Immature natural killer cell (primary cell): ENCODE results near the gene FBXW7. TPM values are rescaled to one million over a fixed set of nuclear protein-coding genes. Genes with fewer than 3 reads are reported as not detected.

Source experiments
- DNase-seq, 3 donors: peaks; one replicate each; pipeline ENCODE4 v3.0.0; 2022; ENCODE audit warnings: mixed read lengths in 1 of 3
- H3K27ac Mint-ChIP-seq, 6 donors: one replicate each; pipeline ENCODE4 v1.8.0; 2020; ENCODE audit warnings: mixed read lengths in 6 of 6, mild to moderate bottlenecking in 5 of 6, inconsistent platforms in 4 of 6, moderate library complexity in 3 of 6
- H3K27me3 Mint-ChIP-seq, 3 donors: one replicate each; pipeline ENCODE4 v1.8.0; 2020 to 2021; ENCODE audit warnings: low read depth in 3 of 3, mild to moderate bottlenecking in 3 of 3, mixed read lengths in 3 of 3, moderate library complexity in 3 of 3, inconsistent platforms in 1 of 3
- H3K36me3 Mint-ChIP-seq, 3 donors: one replicate each; pipeline ENCODE4 v1.8.0; 2020; ENCODE audit warnings: mixed read lengths in 3 of 3, inconsistent platforms in 2 of 3, mild to moderate bottlenecking in 2 of 3
- H3K4me1 Mint-ChIP-seq, 2 donors: one replicate each; pipeline ENCODE4 v1.8.0; 2020; ENCODE audit warnings: inconsistent platforms in 2 of 2, mild to moderate bottlenecking in 2 of 2, mixed read lengths in 2 of 2, moderate library complexity in 1 of 2
- H3K4me3 Mint-ChIP-seq, 5 donors: one replicate each; pipeline ENCODE4 v1.8.0; 2020; ENCODE audit warnings: mild to moderate bottlenecking in 5 of 5, mixed read lengths in 5 of 5, inconsistent platforms in 3 of 5, moderate library complexity in 3 of 5
- H3K9me3 Mint-ChIP-seq, 6 donors: one replicate each; pipeline ENCODE4 v1.8.0; 2020; ENCODE audit warnings: mild to moderate bottlenecking in 6 of 6, mixed read lengths in 6 of 6, inconsistent platforms in 4 of 6, moderate library complexity in 3 of 6
- polyA plus RNA-seq, 3 donors: library from polyadenylated mRNA; unstranded; fragments of 300-500 nt; fragmentation: Illumina TruSeq; gene quantifications; one replicate each; pipeline ENCODE4 v1.2.3, GENCODE V29; 2021

Gene FBXW7
- polyA plus RNA-seq, 3 donors from 2014 or later = 22.3 to 70.1 (median 59.4) TPM

- no peaks in the 10 kb centered on the region for H3K27me3 Mint-ChIP-seq
- H3K4me3 Mint-ChIP-seq = no peak overlapping the region
- peaks cover 21 to 60% of the 10 kb centered on the region in 2 donors for H3K4me1 Mint-ChIP-seq
- no peaks in the 10 kb centered on the region for H3K9me3 Mint-ChIP-seq
- H3K27ac Mint-ChIP-seq = no peak overlapping the region
- DNase-seq = no peak
- no peaks in the 10 kb centered on the region for H3K36me3 Mint-ChIP-seq
Observed at GRCh38 chr4:152448038-152448707, 87.7 kb downstream of the FBXW7 start.

- Mint-ChIP-seq H3K4me3 (no peak overlapping the region), H3K27me3 (no peaks in the 10 kb centered on the region), H3K9me3 (no peaks in the 10 kb centered on the region), H3K27ac (no peak overlapping the region), H3K4me1 (peaks cover 23 to 57% of the 10 kb centered on the region in 2 donors), H3K36me3 (no peaks in the 10 kb centered on the region)
- no peak for DNase-seq
Observed at GRCh38 chr4:152443859-152444258, 92.0 kb downstream of the FBXW7 start.

GRCh38 chr4:152437561-152437960 lies 98.3 kb downstream of the FBXW7 start:
- Mint-ChIP-seq H3K4me1 (peaks cover 22 to 55% of the 10 kb centered on the region in 2 donors), H3K4me3 (no peak overlapping the region), H3K36me3 (peaks cover 0 to 5% (median 0%) of the 10 kb centered on the region in 3 donors), H3K27ac (no peak overlapping the region), H3K27me3 (peaks cover 0 to 1% (median 0%) of the 10 kb centered on the region in 3 donors), H3K9me3 (no peaks in the 10 kb centered on the region)
- no peak for DNase-seq

- DNase-seq = no peak
- H3K4me3 Mint-ChIP-seq = no peak overlapping the region
- H3K4me1 Mint-ChIP-seq = peaks cover 27 to 56% of the 10 kb centered on the region in 2 donors
- no peaks in the 10 kb centered on the region for H3K9me3 Mint-ChIP-seq
- H3K27ac Mint-ChIP-seq = no peak overlapping the region
- peaks cover 0 to 5% (median 0%) of the 10 kb centered on the region in 3 donors for H3K36me3 Mint-ChIP-seq
- H3K27me3 Mint-ChIP-seq = peaks cover 0 to 2% (median 1%) of the 10 kb centered on the region in 3 donors
Observed at GRCh38 chr4:152436384-152436783, 99.5 kb downstream of the FBXW7 start.

GRCh38 chr4:152434011-152434410 lies 101.9 kb downstream of the FBXW7 start:
- Mint-ChIP-seq H3K27me3 (peaks cover 0 to 2% (median 1%) of the 10 kb centered on the region in 3 donors), H3K27ac (no peak overlapping the region), H3K36me3 (peaks cover 0 to 5% (median 0%) of the 10 kb centered on the region in 3 donors), H3K4me1 (peaks cover 35 to 76% of the 10 kb centered on the region in 2 donors), H3K9me3 (no peaks in the 10 kb centered on the region), H3K4me3 (no peak overlapping the region)
- no peak for DNase-seq

GRCh38 chr4:152431784-152432183 lies 104.1 kb downstream of the FBXW7 start:
- Mint-ChIP-seq H3K27ac (peak overlapping the region in 1 of 6 donors; percentile 4), H3K27me3 (peaks cover 0 to 2% (median 0%) of the 10 kb centered on the region in 3 donors), H3K9me3 (no peaks in the 10 kb centered on the region), H3K36me3 (peaks cover 0 to 1% (median 0%) of the 10 kb centered on the region in 3 donors), H3K4me1 (peaks cover 35 to 76% of the 10 kb centered on the region in 2 donors), H3K4me3 (no peak overlapping the region)
- DNase-seq = no peak

GRCh38 chr4:152431291-152431690 lies 104.6 kb downstream of the FBXW7 start:
- Mint-ChIP-seq H3K27ac (no peak overlapping the region), H3K4me3 (no peak overlapping the region), H3K4me1 (peaks cover 35 to 77% of the 10 kb centered on the region in 2 donors), H3K36me3 (peaks cover 0 to 4% (median 0%) of the 10 kb centered on the region in 3 donors), H3K27me3 (peaks cover 0 to 2% (median 0%) of the 10 kb centered on the region in 3 donors), H3K9me3 (no peaks in the 10 kb centered on the region)
- no peak for DNase-seq

- no peak for DNase-seq
- no peak overlapping the region for H3K4me3 Mint-ChIP-seq
- H3K9me3 Mint-ChIP-seq = no peaks in the 10 kb centered on the region
- H3K27me3 Mint-ChIP-seq = peaks cover 0 to 2% (median 2%) of the 10 kb centered on the region in 3 donors
- peaks cover 0 to 8% (median 0%) of the 10 kb centered on the region in 3 donors for H3K36me3 Mint-ChIP-seq
- peaks cover 33 to 76% of the 10 kb centered on the region in 2 donors for H3K4me1 Mint-ChIP-seq
- peak overlapping the region in 4 of 6 donors; percentile 6 to 57 (median 22) for H3K27ac Mint-ChIP-seq
Observed at GRCh38 chr4:152430507-152430906, 105.4 kb downstream of the FBXW7 start.

- Mint-ChIP-seq H3K27me3 (peaks cover 0 to 2% (median 2%) of the 10 kb centered on the region in 3 donors), H3K36me3 (peaks cover 0 to 8% (median 0%) of the 10 kb centered on the region in 3 donors), H3K4me1 (peaks cover 35 to 76% of the 10 kb centered on the region in 2 donors), H3K27ac (no peak overlapping the region), H3K9me3 (no peaks in the 10 kb centered on the region), H3K4me3 (no peak overlapping the region)
- no peak for DNase-seq
Observed at GRCh38 chr4:152427981-152428380, 107.9 kb downstream of the FBXW7 start.

GRCh38 chr4:152424977-152425376 lies 110.9 kb downstream of the FBXW7 start:
- DNase-seq = no peak
- Mint-ChIP-seq H3K36me3 (peaks cover 0 to 8% (median 0%) of the 10 kb centered on the region in 3 donors), H3K27ac (no peak overlapping the region), H3K4me1 (peaks cover 32 to 77% of the 10 kb centered on the region in 2 donors), H3K9me3 (no peaks in the 10 kb centered on the region), H3K27me3 (peaks cover 0 to 2% (median 0%) of the 10 kb centered on the region in 3 donors), H3K4me3 (no peak overlapping the region)

GRCh38 chr4:152424396-152424795 lies 111.5 kb downstream of the FBXW7 start:
- H3K4me3 Mint-ChIP-seq = no peak overlapping the region
- H3K27me3 Mint-ChIP-seq = peaks cover 0 to 3% (median under 1%) of the 10 kb centered on the region in 3 donors
- no peaks in the 10 kb centered on the region for H3K9me3 Mint-ChIP-seq
- DNase-seq = no peak
- no peak overlapping the region for H3K27ac Mint-ChIP-seq
- peaks cover 36 to 77% of the 10 kb centered on the region in 2 donors for H3K4me1 Mint-ChIP-seq
- H3K36me3 Mint-ChIP-seq = peaks cover 0 to 8% (median 0%) of the 10 kb centered on the region in 3 donors

GRCh38 chr4:152422817-152423320 lies 113.0 kb downstream of the FBXW7 start:
- peaks cover 0 to 8% (median 0%) of the 10 kb centered on the region in 3 donors for H3K36me3 Mint-ChIP-seq
- H3K27ac Mint-ChIP-seq = no peak overlapping the region
- peaks cover 37 to 74% of the 10 kb centered on the region in 2 donors for H3K4me1 Mint-ChIP-seq
- peaks cover 0 to 5% (median 2%) of the 10 kb centered on the region in 3 donors for H3K27me3 Mint-ChIP-seq
- H3K4me3 Mint-ChIP-seq = no peak overlapping the region
- DNase-seq = no peak
- no peaks in the 10 kb centered on the region for H3K9me3 Mint-ChIP-seq

- no peak overlapping the region for H3K4me3 Mint-ChIP-seq
- H3K27ac Mint-ChIP-seq = peak overlapping the region in 3 of 6 donors; percentile 7 to 12 (median 10)
- no peaks in the 10 kb centered on the region for H3K9me3 Mint-ChIP-seq
- peaks cover 39 to 77% of the 10 kb centered on the region in 2 donors for H3K4me1 Mint-ChIP-seq
- H3K27me3 Mint-ChIP-seq = peaks cover 0 to 5% (median 2%) of the 10 kb centered on the region in 3 donors
- H3K36me3 Mint-ChIP-seq = peaks cover 0 to 5% (median 0%) of the 10 kb centered on the region in 3 donors
- no peak for DNase-seq
Observed at GRCh38 chr4:152421576-152421975, 114.3 kb downstream of the FBXW7 start.

GRCh38 chr4:152419809-152420208 lies 116.1 kb downstream of the FBXW7 start:
- Mint-ChIP-seq H3K36me3 (no peaks in the 10 kb centered on the region), H3K9me3 (no peaks in the 10 kb centered on the region), H3K27ac (peak overlapping the region in 5 of 6 donors; percentile 5 to 63 (median 31)), H3K27me3 (peaks cover 0 to 3% (median 2%) of the 10 kb centered on the region in 3 donors), H3K4me3 (no peak overlapping the region), H3K4me1 (peaks cover 36 to 72% of the 10 kb centered on the region in 2 donors)
- DNase-seq = no peak
